Measurements from ENCODE around the gene FADD. TPM values are rescaled to one million over a fixed set of nuclear protein-coding genes. Genes with fewer than 3 reads are reported as not detected.

Gene FADD
- total RNA-seq, 2 donors from 2014 or later, result 11.1 to 11.3 TPM

- intact Hi-C loops (cut with DNase I), result no loop called here
- DNase-seq (no peak), ATAC-seq (no peak)
Measured at GRCh38 chr11:70176940-70177689, 26.0 kb upstream of the FADD start.

GRCh38 chr11:70180906-70181305 lies 22.2 kb upstream of the FADD start:
- ATAC-seq, result no peak
- DNase-seq, result no peak
- intact Hi-C loops (cut with DNase I), result no loop called here

- no peak for DNase-seq
- ATAC-seq, result no peak
- intact Hi-C loops (cut with DNase I), result no loop called here
Measured at GRCh38 chr11:70182266-70182665, 20.8 kb upstream of the FADD start.

- intact Hi-C loops (cut with DNase I), result no loop called here
- DNase-seq (no peak), ATAC-seq (no peak)
Measured at GRCh38 chr11:70183032-70183431, 20.1 kb upstream of the FADD start.

- ATAC-seq (peak in 1 of 2 donors; percentile 83), DNase-seq (no peak)
- intact Hi-C loops (cut with DNase I), result no loop called here
Measured at GRCh38 chr11:70183483-70184176, 19.5 kb upstream of the FADD start.

GRCh38 chr11:70184396-70184795 lies 18.7 kb upstream of the FADD start:
- ATAC-seq (no peak), DNase-seq (no peak)
- intact Hi-C loops (cut with DNase I), result no loop called here

- no peak for ATAC-seq
- DNase-seq, result no peak
- intact Hi-C loops (cut with DNase I), result no loop called here
Measured at GRCh38 chr11:70185348-70186055, 17.6 kb upstream of the FADD start.

- ATAC-seq, result no peak
- intact Hi-C loops (cut with DNase I), result no loop called here
- no peak for DNase-seq
Measured at GRCh38 chr11:70186420-70186819, 16.7 kb upstream of the FADD start.

- ATAC-seq (no peak), DNase-seq (no peak)
- intact Hi-C loops (cut with DNase I), result no loop called here
Measured at GRCh38 chr11:70186936-70187335, 16.2 kb upstream of the FADD start.

- intact Hi-C loops (cut with DNase I), result no loop called here
- ATAC-seq (no peak), DNase-seq (no peak)
Measured at GRCh38 chr11:70187771-70188170, 15.3 kb upstream of the FADD start.

GRCh38 chr11:70189622-70190021 lies 13.5 kb upstream of the FADD start:
- no peak for DNase-seq
- intact Hi-C loops (cut with DNase I), result loop anchor here (2.0 to 10.0 kb wide), 4 partner anchors 271 to 505 kb away; no protein-coding TSS in a partner anchor
- ATAC-seq, result no peak

- ATAC-seq (peak; percentile 87 to 88), DNase-seq (peak; percentile 82)
- intact Hi-C loops (cut with DNase I), result loop anchor here (2.0 to 10.0 kb wide), 4 partner anchors 273 to 507 kb away; no protein-coding TSS in a partner anchor
Measured at GRCh38 chr11:70191495-70192140, 11.5 kb upstream of the FADD start.

- ATAC-seq, result no peak
- no peak for DNase-seq
- intact Hi-C loops (cut with DNase I), result loop anchor here (5.0 to 10.0 kb wide), 3 partner anchors 276 to 508 kb away; no protein-coding TSS in a partner anchor
Measured at GRCh38 chr11:70192666-70193410, 10.3 kb upstream of the FADD start.

GRCh38 chr11:70193411-70194292 lies 9.4 kb upstream of the FADD start:
- ATAC-seq (no peak), DNase-seq (no peak)
- intact Hi-C loops (cut with DNase I), result loop anchor here (5.0 to 10.0 kb wide), 3 partner anchors 276 to 509 kb away; no protein-coding TSS in a partner anchor

GRCh38 chr11:70194792-70195791 lies 8.0 kb upstream of the FADD start:
- intact Hi-C loops (cut with DNase I), result loop anchor here (5.0 to 10.0 kb wide), 3 partner anchors 278 to 510 kb away; no protein-coding TSS in a partner anchor
- DNase-seq (no peak), ATAC-seq (no peak)

GRCh38 chr11:70200212-70200844 lies 2.8 kb upstream of the FADD start:
- no peak for ATAC-seq
- DNase-seq, result peak; percentile 12
- intact Hi-C loops (cut with DNase I), result no loop called here

All from left cardiac atrium (tissue), 4 donors.